Amniotic stem cell (primary cell): Measurements from ENCODE around the gene CEP44.
"Not testable (repeated sequence)": the region's sequence is repeated elsewhere in the genome, so short reads cannot be mapped to it uniquely, and the experiment has no call there.

Experiments used
- DNase-seq: peaks from one replicate; lab custom pipeline; 2025; lab: John Stamatoyannopoulos, UW

The CEP44 gene, protein sequence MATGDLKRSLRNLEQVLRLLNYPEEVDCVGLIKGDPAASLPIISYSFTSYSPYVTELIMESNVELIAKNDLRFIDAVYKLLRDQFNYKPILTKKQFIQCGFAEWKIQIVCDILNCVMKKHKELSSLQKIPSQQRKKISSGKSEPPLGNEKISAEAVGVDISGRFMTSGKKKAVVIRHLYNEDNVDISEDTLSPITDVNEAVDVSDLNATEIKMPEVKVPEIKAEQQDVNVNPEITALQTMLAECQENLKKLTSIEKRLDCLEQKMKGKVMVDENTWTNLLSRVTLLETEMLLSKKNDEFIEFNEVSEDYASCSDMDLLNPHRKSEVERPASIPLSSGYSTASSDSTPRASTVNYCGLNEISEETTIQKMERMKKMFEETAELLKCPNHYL

GRCh38 chr4:174283507-174284471 lies at the start of gene CEP44, which contains the start of gene FBXO8:
TSS of gene CEP44 (plus strand) at chr4:174283911. CDS start at chr4:174299122, 15,211 bp downstream.
TSS of gene FBXO8 (minus strand) at chr4:174283667. CDS start at chr4:174263092, 20,575 bp downstream.
- DNase-seq, result peak; percentile 62

DNA sequence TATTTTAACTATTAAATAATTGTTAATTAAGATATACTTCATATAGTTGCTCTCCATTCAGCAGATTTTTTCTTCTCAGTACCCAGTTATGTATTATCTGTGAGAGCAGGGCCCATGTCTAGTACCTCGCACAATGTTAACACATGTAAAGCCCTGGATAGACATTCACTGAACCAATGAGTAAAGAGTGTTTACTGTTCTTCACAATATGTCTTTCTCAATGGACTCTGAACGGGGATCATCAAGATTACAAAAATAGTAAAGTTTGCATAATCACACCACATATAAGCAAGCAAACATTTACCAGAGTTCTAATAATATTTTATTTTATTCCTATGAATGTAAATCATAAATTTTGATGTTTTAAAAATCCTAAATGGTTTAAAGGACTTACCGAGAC lies 47.4 kb upstream of the CEP44 start:
- DNase-seq, result no peak

GRCh38 chr4:174241162-174241561 lies 42.5 kb upstream of the CEP44 start:
- DNase-seq, result no peak

DNA sequence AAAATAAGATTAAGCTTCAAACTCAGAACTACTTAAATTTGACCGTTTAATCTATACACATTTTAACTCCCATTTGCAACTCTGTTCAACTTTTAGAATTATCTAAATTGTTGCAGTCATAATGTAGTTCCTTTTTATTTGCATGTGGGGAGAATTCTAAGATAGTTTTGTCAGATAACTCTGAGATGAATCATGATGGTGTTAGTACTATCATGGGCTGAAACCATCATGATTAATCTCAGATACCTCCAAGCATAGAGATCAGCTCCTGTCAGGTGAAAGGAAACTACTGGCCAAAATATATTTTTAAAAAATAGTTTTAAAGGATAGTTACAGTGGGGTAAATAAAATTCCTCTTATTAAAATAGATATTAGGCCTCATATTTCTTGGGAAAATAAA lies 39.3 kb upstream of the CEP44 start:
- DNase-seq, result no peak

- DNase-seq, result no peak
Observed at GRCh38 chr4:174245714-174246113, 38.0 kb upstream of the CEP44 start.

DNA sequence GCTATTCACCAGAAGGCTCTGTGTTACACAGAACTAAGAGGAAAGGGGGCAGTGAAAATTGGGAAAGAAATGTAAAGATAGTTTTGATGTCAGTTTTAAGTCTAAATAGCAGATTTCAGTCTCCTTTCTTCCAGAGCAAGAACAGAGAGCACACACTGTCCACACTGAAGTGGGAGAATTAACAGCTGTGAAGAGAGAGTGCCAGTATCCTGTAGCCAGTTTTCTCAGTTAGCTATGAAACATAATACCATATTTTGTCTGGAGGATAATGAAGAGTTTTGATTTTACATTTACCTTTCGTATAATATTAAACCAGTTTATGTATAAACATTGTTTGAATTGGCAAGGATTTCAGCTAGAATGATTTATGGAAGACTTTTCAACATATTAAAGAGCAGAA lies 35.3 kb upstream of the CEP44 start:
- DNase-seq, result no peak

DNA sequence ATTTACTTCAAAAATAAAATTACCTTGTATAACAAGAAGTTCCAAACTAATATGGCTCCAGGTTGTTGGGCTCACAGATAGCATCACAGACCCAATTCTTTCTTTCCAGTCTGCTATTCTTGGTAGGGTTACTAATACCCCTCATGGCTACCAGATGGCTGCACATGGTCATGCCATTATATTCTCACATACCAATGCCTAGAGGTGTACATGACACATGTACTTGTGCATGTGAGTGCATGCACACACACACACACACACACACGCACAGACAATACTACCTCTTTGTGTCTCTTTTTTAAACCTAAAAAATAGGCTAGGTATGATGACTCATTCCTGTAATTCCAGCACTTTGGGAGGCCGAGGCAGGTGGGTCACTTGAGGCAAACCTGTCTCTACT lies 31.3 kb upstream of the CEP44 start:
- no peak for DNase-seq

GRCh38 chr4:174254613-174255012 lies 29.1 kb upstream of the CEP44 start:
- no peak for DNase-seq

GRCh38 chr4:174255374-174255773 lies 28.3 kb upstream of the CEP44 start:
- no peak for DNase-seq

GRCh38 chr4:174255786-174256185 lies 27.9 kb upstream of the CEP44 start:
- no peak for DNase-seq

DNA sequence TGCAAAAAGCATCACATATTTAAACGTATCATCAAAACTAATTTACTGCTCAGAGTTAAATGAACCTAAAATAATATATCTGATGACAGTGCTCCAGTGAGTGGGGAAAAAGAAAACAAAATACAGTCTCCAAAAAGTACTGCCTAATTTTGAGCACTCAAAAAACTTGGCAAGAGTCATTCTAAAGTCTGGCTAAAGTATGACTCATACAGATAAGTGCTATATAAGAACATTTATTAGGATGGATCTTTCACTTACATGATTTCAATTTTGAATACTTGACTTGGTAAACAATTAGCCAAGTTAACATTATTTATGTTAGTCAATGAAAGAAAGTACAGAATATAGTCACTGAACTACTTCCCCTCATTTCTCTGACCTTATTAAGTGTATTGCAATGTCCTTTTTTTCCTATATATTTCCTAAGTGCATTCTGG lies 27.4 kb upstream of the CEP44 start:
- DNase-seq, result peak; percentile 2

DNA sequence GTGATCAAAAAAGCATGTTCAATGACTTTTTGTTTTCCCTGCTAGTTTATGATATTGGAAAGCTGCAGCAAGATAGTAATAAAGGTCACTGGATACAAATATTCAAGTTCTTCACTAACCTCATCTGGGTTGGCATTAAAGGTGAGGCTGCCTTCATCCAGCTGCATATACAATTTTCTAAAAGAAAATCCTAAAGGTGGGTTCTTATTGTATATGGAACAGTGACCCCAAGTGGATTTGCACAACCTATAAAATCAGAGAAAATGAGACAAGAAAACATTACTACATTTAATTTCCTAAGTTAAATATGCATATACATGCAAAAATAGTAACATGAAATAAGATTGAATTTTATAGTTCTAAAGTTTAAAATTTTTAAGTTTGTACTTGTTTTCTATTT lies 24.1 kb upstream of the CEP44 start:
- DNase-seq, result no peak

DNA sequence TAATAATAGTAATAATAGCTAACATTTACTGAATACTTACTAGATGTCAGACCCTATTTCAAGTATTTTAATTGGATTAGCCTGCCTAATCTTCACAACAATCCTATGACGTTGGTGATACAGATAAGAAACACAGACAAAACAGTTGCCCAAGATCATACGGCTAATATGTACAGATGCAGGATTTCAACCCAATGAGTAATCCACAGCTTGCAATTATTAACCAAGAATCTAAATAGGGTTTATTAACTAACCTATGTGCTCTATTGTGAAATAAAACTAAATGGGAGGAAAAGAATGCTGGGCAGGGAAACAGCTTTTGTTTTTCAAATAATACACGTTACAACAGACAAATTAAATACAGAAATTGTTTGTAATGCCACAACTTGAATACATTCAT lies 23.6 kb upstream of the CEP44 start:
- DNase-seq, result no peak

DNA sequence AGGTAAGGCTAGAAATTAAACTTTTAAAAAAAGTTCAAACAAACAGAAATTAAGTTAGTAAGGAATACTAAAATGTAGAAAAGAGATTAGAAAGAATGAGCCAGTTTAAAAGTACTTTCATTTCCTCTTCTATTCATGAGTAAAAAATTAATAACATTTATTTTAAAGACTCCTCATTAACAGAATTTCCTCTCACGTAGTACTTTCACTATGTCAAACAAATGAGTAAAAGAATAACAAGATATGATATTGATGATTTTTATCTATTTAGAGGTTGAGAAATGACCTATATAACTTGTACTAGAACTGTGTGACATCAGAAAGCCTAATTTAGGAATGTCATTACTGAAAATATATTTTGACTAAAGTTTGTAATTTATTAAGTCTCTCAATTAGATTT lies 22.3 kb upstream of the CEP44 start:
- not testable (repeated sequence) for DNase-seq

DNA sequence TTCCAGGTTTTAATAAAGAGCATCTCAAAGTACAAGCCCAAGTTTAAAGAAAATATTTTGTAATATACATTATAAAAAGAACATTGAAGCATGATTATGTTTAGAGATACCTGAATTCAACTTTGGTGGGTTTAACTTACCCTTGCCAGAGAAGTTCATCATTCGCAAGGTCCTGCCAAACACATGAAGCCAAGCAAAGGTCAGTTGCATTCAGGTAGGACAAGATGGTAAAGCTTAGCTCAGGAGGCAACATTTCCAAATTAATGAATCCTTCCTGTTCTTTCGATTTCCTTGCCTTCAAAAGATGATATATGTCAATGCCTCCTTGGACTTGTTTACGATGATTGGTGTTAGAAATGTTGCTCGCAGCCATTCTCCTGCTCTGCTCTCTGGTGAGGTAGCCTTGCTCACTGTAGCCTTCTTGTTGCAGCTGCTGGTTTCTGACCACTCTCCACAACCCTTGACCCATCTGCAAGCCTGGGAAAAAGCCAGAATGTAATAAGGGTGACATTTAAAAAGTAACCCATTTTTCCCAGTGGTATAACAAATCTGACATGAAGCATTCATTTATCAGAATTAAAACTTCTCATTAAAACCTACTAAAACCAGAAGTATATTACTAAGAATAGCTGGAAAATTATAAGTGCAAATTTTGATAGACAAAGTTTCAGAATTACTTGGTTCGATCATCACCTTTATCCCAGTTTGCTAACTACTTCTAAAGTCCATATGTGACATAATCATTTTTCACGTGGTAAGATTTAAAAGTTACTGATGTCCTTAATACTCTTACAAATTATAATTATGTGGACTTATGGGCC lies 20.9 kb upstream of the CEP44 start:
- DNase-seq, result no peak

GRCh38 chr4:174263445-174263736 lies 20.3 kb upstream of the CEP44 start:
- DNase-seq, result no peak

GRCh38 chr4:174265916-174266315 lies 17.8 kb upstream of the CEP44 start:
- DNase-seq, result no peak

GRCh38 chr4:174266416-174266815 lies 17.3 kb upstream of the CEP44 start:
- DNase-seq, result no peak

DNA sequence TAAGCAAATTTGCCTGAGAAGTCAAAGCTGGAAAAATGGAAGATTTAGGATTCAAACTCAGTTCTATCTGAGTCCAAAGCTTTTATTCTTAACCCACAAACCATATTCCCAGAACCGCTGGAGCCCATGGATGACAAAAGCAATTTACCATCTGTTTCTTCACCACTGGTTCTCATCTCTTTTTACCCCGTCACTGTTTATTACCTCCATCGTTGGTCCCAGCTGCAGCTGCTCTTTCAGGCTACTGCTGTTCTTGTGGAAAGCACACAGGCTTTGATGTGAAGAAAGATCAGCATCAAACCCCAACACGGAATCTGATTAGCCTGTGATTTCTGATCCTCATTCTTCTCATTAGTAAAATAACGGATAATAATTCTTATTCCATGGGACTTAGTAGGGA lies 9.8 kb upstream of the CEP44 start:
- DNase-seq, result no peak

- DNase-seq, result no peak
Observed at GRCh38 chr4:174274436-174274835, 9.3 kb upstream of the CEP44 start.

GRCh38 chr4:174275101-174275500 lies 8.6 kb upstream of the CEP44 start:
- no peak for DNase-seq

DNA sequence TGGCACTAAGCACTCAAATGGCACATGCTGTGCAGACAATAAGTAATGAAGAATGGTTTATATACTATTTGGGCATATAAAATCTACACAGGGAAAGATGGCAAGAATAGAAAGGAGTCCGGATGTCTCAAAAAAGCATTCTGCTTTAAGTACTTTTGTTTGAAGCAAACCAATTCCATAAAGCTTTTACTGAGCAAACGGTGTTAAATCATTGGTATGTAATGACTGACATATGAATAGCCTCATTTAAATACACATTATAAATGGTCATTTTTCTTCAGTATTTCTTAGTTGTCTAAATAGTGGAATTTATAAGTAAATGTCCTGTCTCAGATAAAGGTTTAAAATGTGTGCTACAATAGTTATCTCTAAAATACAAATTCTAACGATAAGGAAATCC lies 6.3 kb upstream of the CEP44 start:
- DNase-seq, result no peak
